Natural killer cell treated with Interleukin-12 subunit alpha and Interleukin-12 subunit beta and Interleukin-15 and Interleukin-18, amount 100 ng/mL, for 72 hours (primary cell): ENCODE results near the gene CREBL2. TPM values are rescaled to one million over a fixed set of nuclear protein-coding genes. Genes with fewer than 3 reads are reported as not detected.

Experiments
- ATAC-seq, 2 donors: fragments of 150-1000 bp; cut with Tn5 transposase in 1 of 2; sonication (Bioruptor Pico), chemical (Tn5 transposase) in 1 of 2; 2 replicates each; pipeline ENCODE4 v1.10.0; 2021
- DNase-seq: peaks from one replicate; pipeline ENCODE4 v3.0.0; 2022; ENCODE audit warnings: low spot score
- H3K27ac Mint-ChIP-seq, 2 donors: 1 replicate in 1 of 2; 2 replicates in 1 of 2; pipeline ENCODE4 v1.8.0; 2022; ENCODE audit warnings: mixed read lengths in 2 of 2, mild to moderate bottlenecking in 1 of 2, moderate library complexity in 1 of 2
- H3K27me3 Mint-ChIP-seq, 2 donors: 1 replicate in 1 of 2; 2 replicates in 1 of 2; pipeline ENCODE4 v1.8.0; 2022; ENCODE audit warnings: mixed read lengths in 2 of 2
- H3K36me3 Mint-ChIP-seq: one replicate; pipeline ENCODE4 v1.8.0; 2022; ENCODE audit warnings: mixed read lengths
- H3K4me1 Mint-ChIP-seq, 2 donors: 1 replicate in 1 of 2; 2 replicates in 1 of 2; pipeline ENCODE4 v1.8.0; 2022; ENCODE audit warnings: low read depth in 2 of 2, mixed read lengths in 2 of 2, mild to moderate bottlenecking in 1 of 2
- H3K4me3 Mint-ChIP-seq: one replicate; pipeline ENCODE4 v1.8.0; 2022; ENCODE audit warnings: mixed read lengths
- H3K9me3 Mint-ChIP-seq: 2 replicates; pipeline ENCODE4 v1.8.0; 2022; ENCODE audit warnings: mixed read lengths
- total RNA-seq, 2 donors: library from RNA; stranded (reverse); gene quantifications; one replicate each; pipeline ENCODE4 v1.2.3, GENCODE V29; 2022

CREBL2 gene
- total RNA-seq, 2 donors from 2014 or later, result 15.5 to 15.9 TPM

DNA sequence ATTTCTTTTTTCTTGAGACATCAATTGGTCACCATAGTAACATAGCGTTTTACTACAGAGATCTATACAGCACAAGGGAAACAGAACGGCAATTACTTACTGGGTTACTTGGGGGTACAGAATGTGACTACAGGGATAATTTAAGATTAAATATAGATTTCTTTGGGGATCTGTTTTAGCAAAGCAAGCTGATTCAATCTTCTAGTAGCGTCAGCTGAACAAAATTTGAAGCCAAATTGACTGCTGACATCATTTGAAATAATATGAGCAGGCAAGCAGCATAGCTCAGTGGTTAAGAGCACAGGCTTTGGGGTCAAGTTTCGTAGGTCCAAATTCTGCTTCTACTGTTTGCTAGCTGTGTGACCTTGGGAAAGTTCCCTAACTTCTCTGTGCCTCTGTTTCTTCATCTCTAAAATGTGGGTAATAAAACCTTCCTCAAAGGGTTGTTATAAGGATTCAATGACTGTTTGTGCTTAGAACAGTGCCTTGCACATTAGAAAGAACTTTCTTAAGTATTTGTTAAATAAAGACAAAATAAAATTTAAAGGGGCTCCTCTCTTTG, 71.5 kb downstream of the CREBL2 start:
- no peak overlapping the region for H3K4me3 Mint-ChIP-seq
- DNase-seq (no peak), ATAC-seq (no peak)
- H3K4me1 Mint-ChIP-seq, result peaks cover 0 to 5% of the 10 kb centered on the region in 2 donors
- H3K27ac Mint-ChIP-seq, result no peak overlapping the region
- H3K27me3 Mint-ChIP-seq, result peaks cover 0 to 2% of the 10 kb centered on the region in 2 donors
- no peaks in the 10 kb centered on the region for H3K36me3 Mint-ChIP-seq
- no peaks in the 10 kb centered on the region for H3K9me3 Mint-ChIP-seq

DNA sequence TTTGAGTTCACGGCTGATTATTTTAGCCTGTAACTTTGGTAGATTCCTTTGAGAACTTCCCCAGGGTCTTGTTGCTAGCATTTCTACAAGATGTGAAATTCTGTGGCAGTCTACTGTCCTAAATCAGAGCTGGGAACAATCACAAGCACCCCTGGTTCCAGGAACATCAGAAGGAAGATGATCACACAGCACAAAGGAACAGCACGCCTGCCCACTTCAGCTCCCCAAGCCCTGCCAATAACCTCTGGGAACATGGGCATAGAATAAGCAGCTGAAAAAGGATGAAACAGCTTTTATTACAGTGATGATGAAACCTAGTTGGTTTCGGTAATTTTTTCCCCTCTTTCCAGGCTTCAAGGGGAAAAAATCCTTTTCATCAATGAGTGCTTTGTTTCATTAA, 72.0 kb downstream of the CREBL2 start:
- ATAC-seq (no peak), DNase-seq (no peak)
- Mint-ChIP-seq H3K27ac (no peak overlapping the region), H3K27me3 (peaks cover 0 to 2% of the 10 kb centered on the region in 2 donors), H3K4me3 (no peak overlapping the region), H3K9me3 (no peaks in the 10 kb centered on the region), H3K36me3 (no peaks in the 10 kb centered on the region), H3K4me1 (peaks cover 0 to 5% of the 10 kb centered on the region in 2 donors)

DNA sequence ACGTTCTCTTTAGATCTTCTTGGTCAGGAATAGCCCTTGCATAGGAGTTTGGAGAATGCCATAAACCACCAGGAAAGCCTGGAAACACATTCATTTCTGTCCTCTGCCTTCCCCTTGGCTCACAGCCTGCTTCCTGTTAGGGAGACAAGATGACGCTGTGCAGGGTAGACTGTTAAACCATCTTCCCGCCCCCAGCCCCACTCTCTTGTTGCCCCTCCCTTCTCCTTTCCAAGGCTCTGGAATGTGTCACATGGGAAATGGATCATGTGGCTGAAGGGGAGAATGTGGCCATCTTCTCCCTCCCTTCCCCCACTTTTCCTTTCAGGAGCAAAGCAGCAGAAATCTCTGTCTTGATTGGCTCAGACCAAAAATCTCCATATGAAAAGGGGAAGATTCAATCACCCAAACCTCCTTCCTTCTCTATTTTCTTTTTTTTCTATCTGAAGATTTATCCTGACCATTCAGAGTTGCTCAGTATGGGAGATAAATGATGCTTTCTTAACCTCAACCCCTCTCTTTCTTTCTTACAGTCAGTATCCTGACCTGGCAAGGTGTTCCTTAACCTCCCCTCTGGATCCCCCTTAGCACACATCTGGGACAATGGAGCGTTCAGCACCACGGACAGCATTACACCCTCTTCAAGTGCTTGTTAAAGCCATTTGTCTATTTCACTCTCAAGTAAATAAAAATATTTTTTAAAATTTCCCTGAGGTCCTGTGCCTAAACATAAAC, 72.9 kb downstream of the CREBL2 start:
- Mint-ChIP-seq H3K27ac (no peak overlapping the region), H3K36me3 (no peaks in the 10 kb centered on the region), H3K27me3 (peaks cover 0 to 2% of the 10 kb centered on the region in 2 donors), H3K4me1 (peaks cover 0 to 5% of the 10 kb centered on the region in 2 donors), H3K9me3 (no peaks in the 10 kb centered on the region), H3K4me3 (no peak overlapping the region)
- ATAC-seq (no peak), DNase-seq (no peak)

DNA sequence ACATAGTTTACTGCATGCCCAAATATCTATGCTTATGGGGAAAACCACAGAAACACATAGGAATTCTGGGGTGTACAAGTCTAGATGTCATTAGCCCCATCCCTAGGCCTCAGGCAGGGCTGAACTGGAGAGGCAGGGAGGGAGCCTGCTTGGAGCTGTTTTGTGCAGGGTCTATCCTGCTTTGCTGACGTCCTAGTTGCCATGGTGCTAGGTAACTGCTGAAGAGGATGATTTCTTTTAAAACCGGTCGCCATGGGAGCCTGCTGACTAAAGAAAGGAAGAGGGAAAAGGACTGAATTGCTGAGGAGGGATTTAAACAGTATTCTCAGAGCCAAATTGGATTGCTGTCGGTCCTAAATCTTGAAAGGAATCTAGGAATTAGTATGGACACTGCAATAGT, 73.6 kb downstream of the CREBL2 start:
- peaks cover 0 to 2% of the 10 kb centered on the region in 2 donors for H3K27me3 Mint-ChIP-seq
- H3K36me3 Mint-ChIP-seq, result no peaks in the 10 kb centered on the region
- no peak for ATAC-seq
- H3K4me3 Mint-ChIP-seq, result no peak overlapping the region
- no peaks in the 10 kb centered on the region for H3K9me3 Mint-ChIP-seq
- DNase-seq, result no peak
- peaks cover 0 to 5% of the 10 kb centered on the region in 2 donors for H3K4me1 Mint-ChIP-seq
- no peak overlapping the region for H3K27ac Mint-ChIP-seq

DNA sequence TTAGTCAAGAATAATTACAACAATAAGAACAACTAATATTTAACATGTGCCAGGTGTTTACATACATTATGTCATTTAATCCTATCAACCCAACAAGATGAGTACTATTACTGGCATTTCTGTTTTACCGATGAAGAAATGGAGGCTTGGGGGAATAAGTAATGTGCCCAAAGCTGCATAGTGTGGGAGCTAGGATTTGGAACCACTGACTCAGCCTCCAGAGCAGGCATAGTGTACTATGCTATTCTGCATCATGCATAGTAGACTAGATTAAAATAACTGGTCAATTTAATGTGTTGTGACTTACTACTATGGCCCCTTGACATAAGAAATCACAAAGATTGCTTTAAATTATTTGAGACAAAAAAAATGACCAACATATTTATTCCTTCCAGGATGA, 74.8 kb downstream of the CREBL2 start:
- Mint-ChIP-seq H3K9me3 (no peaks in the 10 kb centered on the region), H3K27me3 (peaks cover 0 to 2% of the 10 kb centered on the region in 2 donors), H3K4me3 (no peak overlapping the region), H3K27ac (no peak overlapping the region), H3K4me1 (peaks cover 0 to 5% of the 10 kb centered on the region in 2 donors), H3K36me3 (no peaks in the 10 kb centered on the region)
- DNase-seq, result no peak
- ATAC-seq, result no peak

DNA sequence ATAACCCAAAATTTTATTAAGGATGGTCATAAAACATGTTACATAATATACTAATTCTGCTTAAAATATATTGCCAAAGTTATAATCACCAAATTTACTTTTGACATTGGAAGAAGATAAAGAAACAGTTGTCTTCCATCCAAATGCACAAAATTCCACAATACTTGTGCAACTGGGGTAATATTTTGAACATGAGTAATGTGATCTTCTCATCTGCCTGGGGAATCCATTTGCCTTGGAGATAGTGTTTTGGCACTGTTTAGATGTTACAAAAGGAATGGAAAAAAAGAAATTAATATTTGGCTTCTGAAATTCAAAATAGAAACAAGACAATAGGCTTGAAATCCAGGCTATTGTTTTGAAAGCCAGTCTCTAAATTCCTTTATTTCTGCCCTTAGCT, 75.2 kb downstream of the CREBL2 start:
- Mint-ChIP-seq H3K4me3 (no peak overlapping the region), H3K36me3 (no peaks in the 10 kb centered on the region), H3K27ac (no peak overlapping the region), H3K9me3 (no peaks in the 10 kb centered on the region), H3K4me1 (peaks cover 0 to 5% of the 10 kb centered on the region in 2 donors), H3K27me3 (peaks cover 0 to 2% of the 10 kb centered on the region in 2 donors)
- DNase-seq (no peak), ATAC-seq (no peak)

DNA sequence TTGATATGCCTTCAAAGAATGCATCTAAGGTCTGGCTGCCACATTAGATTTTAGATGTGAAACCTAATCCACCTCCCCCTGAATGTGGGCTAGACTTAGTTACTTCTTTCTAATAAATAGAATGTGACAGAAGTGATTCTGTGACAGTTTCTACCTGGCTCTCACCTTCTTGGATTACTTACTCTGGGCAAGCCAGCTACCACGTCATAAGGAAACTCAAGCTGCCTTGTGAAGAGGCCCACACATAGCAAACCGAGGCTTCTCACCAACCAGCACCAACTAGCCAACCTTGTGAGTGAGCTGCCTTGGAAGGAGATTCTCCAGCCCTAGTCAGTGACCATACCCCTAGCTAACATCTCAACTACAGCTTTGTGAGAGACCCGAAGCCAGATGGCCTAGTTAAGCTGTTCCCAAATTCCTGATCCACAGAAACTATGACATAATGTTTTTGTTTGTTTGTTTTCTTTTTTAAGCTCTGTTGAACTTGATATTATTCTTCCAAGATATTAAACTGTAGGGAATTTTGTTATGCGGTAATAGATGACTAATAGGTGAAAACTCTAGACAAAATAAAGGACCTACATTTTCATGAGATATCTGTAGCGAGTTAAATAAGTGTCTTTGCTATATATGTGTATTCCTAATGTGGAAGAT, 78.1 kb downstream of the CREBL2 start:
- Mint-ChIP-seq H3K4me1 (peaks cover 0 to 3% of the 10 kb centered on the region in 2 donors), H3K36me3 (no peaks in the 10 kb centered on the region), H3K4me3 (no peak overlapping the region), H3K27me3 (peaks cover 0 to under 1% of the 10 kb centered on the region in 2 donors), H3K9me3 (no peaks in the 10 kb centered on the region), H3K27ac (no peak overlapping the region)
- ATAC-seq, result no peak
- DNase-seq, result no peak

DNA sequence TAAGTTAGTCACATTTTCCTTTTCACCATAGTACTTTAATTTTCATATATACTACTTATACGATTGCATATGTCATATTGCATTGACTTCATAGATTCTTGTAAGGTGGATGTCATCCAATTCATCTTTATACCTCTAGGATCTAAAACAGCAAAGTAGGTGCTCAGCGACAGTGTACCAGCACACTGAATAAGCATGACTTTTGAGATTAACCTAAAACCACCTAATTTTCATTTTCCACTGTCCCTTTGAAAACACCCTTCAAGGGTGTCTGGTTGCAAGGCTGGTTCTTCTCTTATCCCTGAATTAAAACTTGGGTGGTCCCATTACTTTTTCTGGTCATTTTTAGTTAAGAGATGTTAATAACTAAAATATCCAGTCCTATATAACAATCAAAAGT, 79.9 kb downstream of the CREBL2 start:
- Mint-ChIP-seq H3K27ac (no peak overlapping the region), H3K4me1 (peaks cover 7 to 13% of the 10 kb centered on the region in 2 donors), H3K36me3 (peaks cover 4% of the 10 kb centered on the region), H3K27me3 (no peaks in the 10 kb centered on the region), H3K4me3 (no peak overlapping the region), H3K9me3 (no peaks in the 10 kb centered on the region)
- ATAC-seq (no peak), DNase-seq (no peak)

DNA sequence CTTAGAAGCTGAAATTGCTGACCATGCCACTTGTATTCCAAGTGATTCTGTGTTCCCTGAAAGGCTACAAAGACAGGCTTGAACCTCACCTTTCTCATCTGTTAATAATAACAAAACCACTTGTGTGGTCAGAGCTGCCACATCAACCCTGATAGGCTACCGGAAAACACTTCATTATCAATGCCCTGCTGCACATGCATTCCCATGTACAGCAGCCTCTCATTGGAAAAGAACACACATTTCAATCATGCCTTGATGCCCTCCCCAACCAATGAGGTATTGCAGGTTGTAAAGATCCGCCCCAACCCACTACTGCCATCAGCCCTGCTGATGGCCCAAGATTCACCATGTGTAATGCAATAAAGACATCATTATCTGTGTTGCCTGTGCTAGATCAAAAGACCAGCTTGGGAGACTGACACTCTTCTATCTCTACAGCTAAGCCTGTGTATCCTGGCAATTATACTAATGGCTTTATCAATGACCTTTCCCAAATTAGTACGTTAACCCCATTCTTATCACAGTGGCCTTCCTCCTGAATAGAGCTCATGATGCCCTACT, 81.5 kb downstream of the CREBL2 start:
- ATAC-seq (no peak), DNase-seq (no peak)
- Mint-ChIP-seq H3K27ac (no peak overlapping the region), H3K4me1 (peaks cover 18 to 30% of the 10 kb centered on the region in 2 donors), H3K27me3 (no peaks in the 10 kb centered on the region), H3K9me3 (no peaks in the 10 kb centered on the region), H3K4me3 (no peak overlapping the region), H3K36me3 (peaks cover 4% of the 10 kb centered on the region)

Other genes starting within 250 kb of the CREBL2 start
- gene DUSP16, start 49.0 kb upstream of the CREBL2 start, total RNA-seq, result 10 to 100 TPM; 21.8 to 22.8 TPM
- 1 to 10 TPM; 6.4 to 9.9 TPM for gene GPR19, start 84.3 kb downstream of the CREBL2 start, total RNA-seq
- gene CDKN1B, start 105.5 kb downstream of the CREBL2 start, total RNA-seq, result 10 to 100 TPM; 24.6 to 38.1 TPM
- gene APOLD1, start 173.8 kb downstream of the CREBL2 start, total RNA-seq, result 1 to 10 TPM in 1 of 2 donors, under 1 TPM in 1; 0.90 to 3.3 TPM
- gene DDX47, start 201.5 kb downstream of the CREBL2 start, total RNA-seq, result 10 to 100 TPM; 79.2 to 81.3 TPM